GM12878 (cell line): ENCODE results near the gene PAOX. TPM values are rescaled to one million over a fixed set of nuclear protein-coding genes. Genes with fewer than 3 reads are reported as not detected.

Source experiments
- ATAC-seq: fragments of 200-7000 bp; cut with Tn5 transposase; 3 replicates; pipeline ENCODE4 v1.9.1; 2020; ENCODE audit warnings: mild to moderate bottlenecking, moderate library complexity
- BruUV-seq: library from RNA; stranded (reverse); fragments of 400-500 nt; replicated peaks from 2 replicates; lab custom pipeline; 2021; lab: Mats Ljungman, UMichigan
- CTCF ChIA-PET: fragments of 300-600 bp; sonication (Branson Sonifier 250); formaldehyde crosslinking; extraction: SDS; loops from one replicate; lab custom pipeline; 2021; ENCODE audit warnings: inconsistent platforms; lab: Yijun Ruan, JAX
- POLR2A ChIA-PET: fragments of 350-600 bp; formaldehyde crosslinking; extraction: SDS; loops from one replicate; lab custom pipeline; 2021; ENCODE audit warnings: inconsistent platforms; lab: Charles Lee
- RAD21 ChIA-PET: fragments of 300-600 bp; sonication (Branson Sonifier 250); formaldehyde crosslinking; loops from one replicate; lab custom pipeline; 2023; ENCODE audit warnings: antibody characterized with exemption; ENCODE audit not compliant: unreplicated experiment; lab: Charles Lee
- SMC1A ChIA-PET: fragments of 300-600 bp; sonication (Branson Sonifier 250); formaldehyde crosslinking; loops from one replicate; lab custom pipeline; 2023; ENCODE audit not compliant: unreplicated experiment, uncharacterized antibody; lab: Charles Lee
- DNase-seq: peaks from one replicate; pipeline ENCODE4 v3.0.0-alpha.2; 2011; ENCODE audit warnings: low read depth, low spot score
- FAIRE-seq: peaks from 3 replicates; lab custom pipeline; 2011; peaks lifted over from hg19 to GRCh38; lab: Jason Lieb, UNC
- H2AFZ ChIP-seq: 2 replicates; pipeline ENCODE4 v1.6.0; 2011; ENCODE audit warnings: low read depth, low read length, control low read depth; ENCODE audit not compliant: control insufficient read depth
- H3K27ac ChIP-seq: 2 replicates; pipeline ENCODE4 v1.5.1; 2011; ENCODE audit warnings: control low read depth; ENCODE audit not compliant: control insufficient read depth, insufficient read depth
- H3K27me3 ChIP-seq, 2 experiments: replicated peaks in 1 of 2; 2 replicates each; pipeline versions ENCODE4 v1.6.0 to v1.6.1; 2011; ENCODE audit warnings: low read length in 1 of 2; ENCODE audit not compliant: control insufficient read depth in 2 of 2, insufficient read depth in 2 of 2
- H3K36me3 ChIP-seq, 2 experiments: 2 replicates each; pipeline ENCODE4 v1.5.1; 2011; ENCODE audit warnings: low read length in 1 of 2; ENCODE audit not compliant: control insufficient read depth in 2 of 2, insufficient read depth in 2 of 2
- H3K4me1 ChIP-seq: 2 replicates; pipeline ENCODE4 v1.6.1; 2011; ENCODE audit warnings: mild to moderate bottlenecking, low read length, moderate library complexity, mixed read lengths; ENCODE audit not compliant: control insufficient read depth, insufficient read depth
- H3K4me2 ChIP-seq: 2 replicates; pipeline ENCODE4 v1.6.0; 2011; ENCODE audit warnings: control low read depth; ENCODE audit not compliant: control insufficient read depth, insufficient read depth
- H3K4me3 ChIP-seq: fragments of 200-600 bp; sonication (generic); 2 replicates; pipeline ENCODE4 v1.5.1; 2016
- H3K79me2 ChIP-seq: 2 replicates; pipeline ENCODE4 v1.6.0; 2011; ENCODE audit warnings: low read length; ENCODE audit not compliant: control insufficient read depth, insufficient read depth
- H3K9ac ChIP-seq: 2 replicates; pipeline ENCODE4 v1.8.0; 2011; ENCODE audit warnings: low read length, control low read depth, mixed read lengths; ENCODE audit not compliant: control insufficient read depth, insufficient read depth
- H3K9me3 ChIP-seq: replicated peaks from 3 replicates; pipeline ENCODE4 v1.5.1; 2011; ENCODE audit warnings: mild to moderate bottlenecking, low read length; ENCODE audit not compliant: control insufficient read depth, insufficient read depth
- H4K20me1 ChIP-seq: 2 replicates; pipeline ENCODE4 v1.6.0; 2011; ENCODE audit not compliant: control insufficient read depth, insufficient read depth
- BCL3 ChIP-seq: IDR thresholded peaks from 2 replicates; pipeline ENCODE4 v1.6.1; 2011; ENCODE audit warnings: borderline replicate concordance, low read depth, mild to moderate bottlenecking, moderate library complexity, low read length; ENCODE audit not compliant: insufficient read depth, poor library complexity, severe bottlenecking
- CEBPZ ChIP-seq: fragments of 150-350 bp; IDR thresholded peaks from 2 replicates; pipeline ENCODE4 v1.6.1; 2016; ENCODE audit warnings: low read depth, low read length
- FOXK2 ChIP-seq: fragments of 450-650 bp; IDR thresholded peaks from 2 replicates; pipeline ENCODE4 v1.6.1; 2017; ENCODE audit warnings: mild to moderate bottlenecking, moderate library complexity
- IKZF2 ChIP-seq, 2 experiments: fragments of 450-650 bp; IDR thresholded peaks; 2 replicates each; pipeline ENCODE4 v1.6.1; 2017; ENCODE audit warnings: mild to moderate bottlenecking in 2 of 2, moderate library complexity in 2 of 2
- MEF2A ChIP-seq: IDR thresholded peaks from 2 replicates; pipeline ENCODE4 v1.6.1; 2011; ENCODE audit warnings: low read depth, mild to moderate bottlenecking, low read length, moderate library complexity; ENCODE audit not compliant: insufficient read depth
- POLR2A ChIP-seq: IDR thresholded peaks from 2 replicates; pipeline ENCODE4 v1.6.1; 2011; ENCODE audit warnings: low read depth, mild to moderate bottlenecking, low read length
- RAD21 ChIP-seq: IDR thresholded peaks from 2 replicates; pipeline ENCODE4 v1.6.1; 2011; ENCODE audit warnings: mild to moderate bottlenecking, low read depth, low read length, moderate library complexity; ENCODE audit not compliant: insufficient read depth
- TARDBP ChIP-seq: IDR thresholded peaks from 2 replicates; pipeline ENCODE4 v1.6.1; 2016; ENCODE audit warnings: borderline replicate concordance
- WGBS: methylation state at CpG from one replicate; pipeline ENCODE4 v1.1.6; 2016; ENCODE audit warnings: low lambda C conversion rate; ENCODE audit not compliant: insufficient replicate concordance, insufficient coverage; ENCODE audit errors: missing lambda C conversion rate; 5-methylcytosine and 5-hydroxymethylcytosine counted together
- in situ Hi-C: fragments of 300-500 bp; cut with MboI; formaldehyde crosslinking; loops from 9 replicates; pipeline ENCODE4 v1.14.3; 2018; ENCODE audit warnings: mixed read lengths
- intact Hi-C: fragments of 100-400 bp; cut with micrococcal nuclease; formaldehyde crosslinking; loops from one replicate; pipeline ENCODE4 v1.14.2; 2022; ENCODE audit not compliant: unreplicated experiment
- polyA plus RNA-seq, 11 experiments: library from polyadenylated mRNA; depleted of rRNA in 4 of 11; unstranded in 6 of 11; stranded (reverse) in 5 of 11; fragments of >200 nt; fragmentation: Nextera tagmentation in 4 of 11; fragmentation: Illumina TruSeq in 1 of 11; extraction: Ambion mirVana in 4 of 11; extraction: Trizol in 1 of 11; gene quantifications; 1 replicate in 1 of 11; 2 replicates in 10 of 11; pipeline versions ENCODE4 v1.2.1 to v1.2.3, GENCODE V29; 2011 to 2016; ENCODE audit warnings: inconsistent platforms in 2 of 11, missing spikeins in 2 of 11, low read depth in 1 of 11
- total RNA-seq, 4 experiments: library from RNA; depleted of rRNA in 3 of 4; stranded (reverse); fragments of >200 nt in 3 of 4; fragmentation: Illumina TruSeq in 1 of 4; extraction: Trizol in 1 of 4; gene quantifications; 2 replicates each; pipeline versions ENCODE4 v1.2.1 to v1.2.3, GENCODE V29; 2013 to 2021
- TF ChIP-seq, protein P1 (sequence below): fragments of 450-650 bp; IDR thresholded peaks from 2 replicates; pipeline ENCODE4 v1.6.1; 2016; ENCODE audit warnings: mild to moderate bottlenecking, moderate library complexity, borderline replicate concordance

The PAOX gene
- total and polyA plus RNA-seq, 10 of the 15 experiments (the other 5 are each of a cell fraction or from before 2014, with no cell fraction given) = 1.2 to 22.2 (median 10.5) TPM

GRCh38 chr10:133349160-133349568 is 29.9 kb upstream of the PAOX start:
- Histone ChIP-seq H3K4me3 (no peak overlapping the region), H3K79me2 (no peaks in the 10 kb centered on the region), H3K4me2 (no peak overlapping the region), H3K36me3 (no peaks in the 10 kb centered on the region), H4K20me1 (no peaks in the 10 kb centered on the region), H3K27me3 (no peaks in the 10 kb centered on the region; a peak in 1 of 4 replicates), H3K9ac (no peak overlapping the region)
- intact Hi-C loops = no loop called here
- BruUV-seq = no TSS peak
- ChIA-PET CTCF (no interaction called here), RAD21 (no interaction called here), POLR2A (no interaction called here), SMC1A (no interaction called here)
- WGBS = 81% methylated on average over 8 of the region's 8 CpGs
- FAIRE-seq = no peak
- no peak for ATAC-seq
- peak; percentile 8 for TF ChIP-seq BCL3
- no peak for TF ChIP-seq FOXK2
- no peak for TF ChIP-seq IKZF2 (IDR thresholded peaks at IDR 0.05)
- no peak for TF ChIP-seq MEF2A
- TF ChIP-seq TARDBP = peak; percentile 64
- no peak for TF ChIP-seq RAD21
- TF ChIP-seq, protein P1, sequence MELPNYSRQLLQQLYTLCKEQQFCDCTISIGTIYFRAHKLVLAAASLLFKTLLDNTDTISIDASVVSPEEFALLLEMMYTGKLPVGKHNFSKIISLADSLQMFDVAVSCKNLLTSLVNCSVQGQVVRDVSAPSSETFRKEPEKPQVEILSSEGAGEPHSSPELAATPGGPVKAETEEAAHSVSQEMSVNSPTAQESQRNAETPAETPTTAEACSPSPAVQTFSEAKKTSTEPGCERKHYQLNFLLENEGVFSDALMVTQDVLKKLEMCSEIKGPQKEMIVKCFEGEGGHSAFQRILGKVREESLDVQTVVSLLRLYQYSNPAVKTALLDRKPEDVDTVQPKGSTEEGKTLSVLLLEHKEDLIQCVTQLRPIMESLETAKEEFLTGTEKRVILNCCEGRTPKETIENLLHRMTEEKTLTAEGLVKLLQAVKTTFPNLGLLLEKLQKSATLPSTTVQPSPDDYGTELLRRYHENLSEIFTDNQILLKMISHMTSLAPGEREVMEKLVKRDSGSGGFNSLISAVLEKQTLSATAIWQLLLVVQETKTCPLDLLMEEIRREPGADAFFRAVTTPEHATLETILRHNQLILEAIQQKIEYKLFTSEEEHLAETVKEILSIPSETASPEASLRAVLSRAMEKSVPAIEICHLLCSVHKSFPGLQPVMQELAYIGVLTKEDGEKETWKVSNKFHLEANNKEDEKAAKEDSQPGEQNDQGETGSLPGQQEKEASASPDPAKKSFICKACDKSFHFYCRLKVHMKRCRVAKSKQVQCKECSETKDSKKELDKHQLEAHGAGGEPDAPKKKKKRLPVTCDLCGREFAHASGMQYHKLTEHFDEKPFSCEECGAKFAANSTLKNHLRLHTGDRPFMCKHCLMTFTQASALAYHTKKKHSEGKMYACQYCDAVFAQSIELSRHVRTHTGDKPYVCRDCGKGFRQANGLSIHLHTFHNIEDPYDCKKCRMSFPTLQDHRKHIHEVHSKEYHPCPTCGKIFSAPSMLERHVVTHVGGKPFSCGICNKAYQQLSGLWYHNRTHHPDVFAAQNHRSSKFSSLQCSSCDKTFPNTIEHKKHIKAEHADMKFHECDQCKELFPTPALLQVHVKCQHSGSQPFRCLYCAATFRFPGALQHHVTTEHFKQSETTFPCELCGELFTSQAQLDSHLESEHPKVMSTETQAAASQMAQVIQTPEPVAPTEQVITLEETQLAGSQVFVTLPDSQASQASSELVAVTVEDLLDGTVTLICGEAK = no peak
- peak; percentile 66 for TF ChIP-seq POLR2A
- TF ChIP-seq CEBPZ = no peak
- TF ChIP-seq, all 136 proteins: peak for 3
- no peaks in the 10 kb centered on the region for H3K4me1 ChIP-seq
- in situ Hi-C loops = no loop called here
- no peak overlapping the region for H2AFZ ChIP-seq
- DNase-seq = no peak
- H3K27ac ChIP-seq = no peak overlapping the region
- no peaks in the 10 kb centered on the region for H3K9me3 ChIP-seq
